HG03045 (cell line): Measurements from ENCODE around the gene CHD9.
"Not testable (repeated sequence)": the region's sequence is repeated elsewhere in the genome, so short reads cannot be mapped to it uniquely, and the experiment has no call there.

Experiments
- ATAC-seq: cut with Tn5 transposase; IDR thresholded peaks from one replicate; pipeline ENCODE4 v1.9.1; 2021; ENCODE audit warnings: mild to moderate bottlenecking, moderate library complexity; ENCODE audit not compliant: unreplicated experiment

Gene CHD9

DNA sequence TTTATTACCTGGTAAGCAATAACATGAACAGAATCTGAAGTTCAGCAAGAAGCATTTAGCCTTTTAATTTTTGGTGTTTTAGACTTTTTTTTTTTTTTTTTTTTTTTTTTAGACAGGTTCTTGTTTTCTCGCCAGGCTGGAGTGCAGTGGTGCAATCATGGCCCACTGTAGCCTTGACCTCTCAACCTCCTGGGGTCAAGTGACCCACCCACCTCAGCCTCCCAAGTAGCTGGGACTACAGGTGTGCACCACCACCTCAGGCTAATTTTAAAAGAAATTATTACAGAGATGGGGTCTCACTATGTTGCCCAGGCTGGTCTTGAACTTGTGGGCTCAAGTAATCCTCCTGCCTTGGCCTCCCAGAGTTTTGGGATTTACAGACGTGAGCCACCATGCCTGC lies 206.5 kb downstream of the CHD9 start:
- ATAC-seq = no peak

- ATAC-seq = no peak
Measured at GRCh38 chr16:53262645-53263044, 207.9 kb downstream of the CHD9 start.

- ATAC-seq = no peak
Measured at GRCh38 chr16:53266156-53266555, 211.4 kb downstream of the CHD9 start.

DNA sequence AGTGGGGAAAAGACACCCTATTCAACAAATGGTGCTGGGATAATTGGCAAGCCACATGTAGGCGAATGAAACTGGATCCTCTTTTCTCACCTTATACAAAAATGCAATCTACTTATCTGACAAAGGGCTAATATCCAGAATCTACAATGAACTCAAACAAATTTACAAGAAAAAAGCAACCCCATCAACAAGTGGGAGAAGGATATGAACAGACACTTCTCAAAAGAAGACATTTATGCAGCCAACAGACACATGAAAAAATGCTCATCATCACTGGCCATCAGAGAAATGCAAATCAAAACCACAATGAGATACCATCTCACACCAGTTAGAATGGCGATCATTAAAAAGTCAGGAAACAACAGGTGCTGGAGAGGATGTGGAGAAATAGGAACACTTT lies 223.7 kb downstream of the CHD9 start:
- ATAC-seq = not testable (repeated sequence)

- ATAC-seq = no peak
Measured at GRCh38 chr16:53281280-53281679, 226.5 kb downstream of the CHD9 start.

- no peak for ATAC-seq
Measured at GRCh38 chr16:53281859-53282258, 227.1 kb downstream of the CHD9 start.

- ATAC-seq = no peak
Measured at GRCh38 chr16:53282328-53282727, 227.5 kb downstream of the CHD9 start.

GRCh38 chr16:53282975-53283946 lies 228.5 kb downstream of the CHD9 start:
- ATAC-seq = no peak

- no peak for ATAC-seq
Measured at GRCh38 chr16:53285236-53285635, 230.4 kb downstream of the CHD9 start.

- no peak for ATAC-seq
Measured at GRCh38 chr16:53290520-53290919, 235.7 kb downstream of the CHD9 start.

DNA sequence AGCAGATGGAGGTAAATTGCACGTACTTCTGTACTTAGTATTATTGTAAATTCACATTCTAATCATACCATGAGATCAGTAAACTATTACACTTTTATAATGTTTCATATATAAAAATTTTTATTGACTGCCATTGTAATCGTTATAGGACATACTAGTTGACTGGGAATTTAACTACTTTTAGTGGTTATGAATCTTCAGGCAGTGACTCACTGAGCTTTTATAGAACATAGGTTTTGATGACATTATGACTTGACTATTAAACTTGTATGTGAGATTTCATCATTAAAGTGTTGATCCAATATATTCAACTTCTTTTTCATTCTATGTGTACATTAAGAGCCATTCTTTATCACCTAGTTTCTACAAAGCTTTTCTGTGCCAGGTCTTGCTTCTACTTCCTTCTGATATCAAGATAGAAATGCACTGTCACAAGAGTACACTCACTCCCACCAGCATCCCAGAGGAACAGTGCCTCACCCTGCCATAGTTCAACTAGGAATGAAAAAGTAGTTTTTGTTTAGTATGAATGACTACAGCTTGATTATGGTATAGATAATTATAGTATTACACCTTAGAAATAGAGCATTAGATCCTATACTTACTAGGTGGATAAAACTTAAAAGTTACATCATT lies 237.1 kb downstream of the CHD9 start:
- no peak for ATAC-seq

- ATAC-seq = no peak
Measured at GRCh38 chr16:53297477-53297876, 242.7 kb downstream of the CHD9 start.

DNA sequence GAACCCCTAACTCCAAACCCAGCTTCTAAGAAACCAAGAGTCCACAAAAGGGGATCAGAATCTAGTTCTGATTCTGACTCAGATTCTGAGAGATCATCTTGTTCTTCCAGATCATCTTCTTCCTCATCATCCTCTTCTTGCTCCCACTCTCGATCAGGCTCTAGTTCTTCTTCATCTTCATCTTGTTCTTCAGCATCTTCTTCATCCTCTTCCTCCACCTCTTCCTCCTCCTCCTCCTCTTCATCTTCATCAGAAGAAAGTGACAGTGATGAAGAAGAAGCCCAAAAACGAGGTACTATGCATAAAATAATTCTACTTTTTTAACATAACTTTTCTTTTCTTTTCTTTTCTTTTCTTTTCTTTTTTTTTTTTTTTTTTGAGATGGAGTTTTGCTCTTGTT lies 249.5 kb downstream of the CHD9 start:
- no peak for ATAC-seq

- ATAC-seq = no peak
Measured at GRCh38 chr16:53305743-53306142, 251.0 kb downstream of the CHD9 start.

- ATAC-seq = no peak
Measured at GRCh38 chr16:53309457-53309856, 254.7 kb downstream of the CHD9 start.

DNA sequence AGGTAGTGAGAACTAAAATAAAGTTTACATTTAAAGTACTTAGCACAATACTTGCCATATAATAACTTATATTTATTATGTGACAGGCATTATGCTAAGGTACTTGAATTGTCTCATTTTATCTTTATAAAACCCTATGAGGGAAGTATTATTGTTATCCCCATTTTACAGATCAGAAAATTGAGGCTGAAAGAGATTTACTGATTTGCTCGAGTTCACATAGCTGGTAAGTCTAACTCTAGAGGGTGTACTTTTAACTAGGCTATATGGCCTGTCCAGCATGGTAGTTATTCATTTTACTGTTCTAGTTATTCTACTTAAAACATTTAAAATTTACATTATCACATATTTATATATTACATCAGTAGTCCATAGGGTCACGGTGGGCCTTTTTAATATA lies 266.2 kb downstream of the CHD9 start:
- no peak for ATAC-seq

- no peak for ATAC-seq
Measured at GRCh38 chr16:53323924-53324323, 269.1 kb downstream of the CHD9 start.

GRCh38 chr16:53330991-53331390 lies 276.2 kb downstream of the CHD9 start:
- not testable (repeated sequence) for ATAC-seq

DNA sequence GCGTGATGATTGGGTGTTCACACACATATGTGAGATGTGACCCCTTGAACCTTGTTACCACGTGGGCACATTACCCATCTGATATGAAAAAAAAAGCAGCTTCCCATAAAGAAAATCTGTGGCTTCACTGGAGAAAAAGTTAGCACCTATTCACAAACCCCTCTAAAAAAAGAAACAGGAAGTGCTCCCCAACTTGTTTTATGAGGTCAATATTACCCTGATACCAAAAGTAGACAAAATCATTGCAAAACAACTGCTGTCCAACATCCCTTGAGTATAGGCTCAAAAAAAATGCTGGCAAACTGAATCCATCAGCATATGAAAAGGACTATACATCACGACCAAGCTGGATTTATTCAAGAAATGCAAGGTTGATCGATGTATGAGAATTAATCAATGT lies 279.8 kb downstream of the CHD9 start:
- no peak for ATAC-seq

DNA sequence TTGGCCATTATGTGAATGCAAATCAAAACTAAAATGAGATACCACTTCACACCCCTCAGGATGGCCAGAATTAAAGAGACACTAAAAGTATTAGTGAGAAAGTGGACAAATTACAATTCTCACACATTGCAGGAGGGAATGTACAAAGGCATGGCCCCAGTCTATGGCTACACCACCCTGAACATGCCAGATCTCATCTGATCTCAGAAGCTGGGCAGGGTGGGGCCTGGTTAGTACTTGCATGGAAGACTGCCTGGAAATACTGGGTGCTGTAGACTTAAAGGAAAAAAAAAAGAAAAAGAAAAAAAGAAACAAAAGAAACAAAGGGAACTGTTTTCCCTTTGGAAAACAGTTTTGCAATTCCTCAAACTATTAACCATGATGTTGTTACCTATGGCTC lies 282.5 kb downstream of the CHD9 start:
- no peak for ATAC-seq

GRCh38 chr16:53341792-53342191 lies 287.0 kb downstream of the CHD9 start:
- no peak for ATAC-seq

DNA sequence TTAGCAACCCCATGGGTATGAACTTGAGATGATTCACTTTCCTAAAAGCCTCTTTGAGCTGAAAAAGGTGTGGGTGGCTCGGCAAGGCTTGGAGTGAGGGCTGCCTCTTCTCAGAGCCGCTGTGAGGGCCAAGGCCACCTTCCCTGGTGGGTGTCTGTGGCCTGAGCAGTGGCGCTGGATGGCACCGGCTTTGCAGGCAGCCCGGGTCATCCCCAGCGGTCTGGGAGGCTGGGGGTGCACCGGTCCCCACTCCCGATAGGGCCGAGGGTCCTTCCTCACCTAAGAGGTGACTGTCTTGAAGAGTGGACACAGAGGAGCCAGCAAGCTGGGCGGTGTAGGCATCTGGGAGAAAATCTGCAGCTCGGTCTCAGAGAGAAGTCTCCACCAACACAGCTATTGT lies 300.3 kb downstream of the CHD9 start:
- ATAC-seq = no peak
